ENCODE measurements around the gene BCL2. TPM values are rescaled to one million over a fixed set of nuclear protein-coding genes. Genes with fewer than 3 reads are reported as not detected.
"Not testable (repeated sequence)": the region's sequence is repeated elsewhere in the genome, so short reads cannot be mapped to it uniquely, and the experiment has no call there.

Gene BCL2
- total RNA-seq: 100 to 1,000 TPM; 102 to 109 TPM

GRCh38 chr18:63319383-63320122 is at the start of gene BCL2:
Gene BCL2, minus strand, starts transcription at chr18:63319769.
- no peak for DNase-seq

DNA sequence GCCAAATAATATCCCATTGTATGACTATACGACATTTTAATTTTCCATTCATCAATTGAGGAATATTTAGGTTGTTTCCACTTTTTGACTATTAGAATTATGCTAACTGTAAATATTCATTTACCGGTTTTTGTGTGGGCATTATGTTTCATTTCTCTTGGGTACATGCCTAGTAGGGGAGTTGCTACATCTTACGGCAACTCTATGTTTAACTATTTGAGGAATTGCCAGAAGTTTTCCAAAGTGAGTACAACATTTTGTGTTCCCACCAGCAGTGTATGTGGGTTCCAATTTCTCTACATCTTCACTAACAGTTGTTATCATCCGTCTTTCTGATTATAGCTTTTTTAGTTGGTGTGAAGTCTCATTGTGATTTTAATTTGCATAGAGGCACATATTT is 49.0 kb upstream of the BCL2 start:
- H3K27me3 Mint-ChIP-seq: no peaks in the 10 kb centered on the region
- H3K36me3 Mint-ChIP-seq (ENCODE audit: low read depth): peaks cover 23% of the 10 kb centered on the region
- POLR2A ChIA-PET: interaction anchor here (1.0 to 2.1 kb wide), 4 partner anchors 13 to 54 kb away, joined by 3 to 10 read pairs (median 7); partner anchors contain the start of gene VPS4B

More at GRCh38 chr18:63319383-63320122, at the start of gene BCL2:
- H3K27me3 Mint-ChIP-seq: no peaks in the 10 kb centered on the region
- H3K4me3 Mint-ChIP-seq: peak within 1 kb of the TSS; percentile 92
- ChIA-PET POLR2A (interaction anchor here (0.6 to 4.2 kb wide), 19 partner anchors 9 to 185 kb away, joined by 3 to 112 read pairs (median 16); partner anchors contain the start of gene VPS4B), CTCF (interaction anchor here (0.6 to 3.7 kb wide), 22 partner anchors 19 to 302 kb away, joined by 3 to 58 read pairs (median 13); no protein-coding TSS in a partner anchor)
- peak within 1 kb of the TSS; percentile 92 for H3K27ac Mint-ChIP-seq
- peaks cover 48% of the 10 kb centered on the region for H3K36me3 Mint-ChIP-seq (ENCODE audit: low read depth)
- no peaks in the 10 kb centered on the region for H3K9me3 Mint-ChIP-seq
- H3K4me1 Mint-ChIP-seq: peaks cover 32% of the 10 kb centered on the region

GRCh38 chr18:63367053-63367953 is 47.7 kb upstream of the BCL2 start, which contains the start of gene KDSR:
Gene KDSR, minus strand, starts transcription at chr18:63367206. Its CDS starts 88 bp downstream, at chr18:63367118.
- CTCF ChIA-PET: interaction anchor here (0.6 to 1.0 kb wide), 2 partner anchors 45 to 351 kb away, joined by 3 read pairs; no protein-coding TSS in a partner anchor
- peak; percentile 87 for DNase-seq
- POLR2A ChIA-PET: interaction anchor here (0.6 to 2.1 kb wide), 8 partner anchors 11 to 164 kb away, joined by 3 to 10 read pairs (median 4); partner anchors contain the start of gene VPS4B
- Mint-ChIP-seq H3K27me3 (no peaks in the 10 kb centered on the region), H3K4me3 (peak within 1 kb of the TSS; percentile 92), H3K36me3 (ENCODE audit: low read depth) (peaks cover 32% of the 10 kb centered on the region), H3K9me3 (peaks cover 20% of the 10 kb centered on the region), H3K27ac (peak within 1 kb of the TSS; percentile 77), H3K4me1 (peaks cover 48% of the 10 kb centered on the region)

More for the DNA sequence above, 49.0 kb upstream of the BCL2 start:
- peaks cover 39% of the 10 kb centered on the region for H3K4me1 Mint-ChIP-seq
- no peak for DNase-seq
- peak overlapping the region; percentile 92 for H3K4me3 Mint-ChIP-seq
- CTCF ChIA-PET: interaction anchor here (1.0 kb wide), 1 partner anchor 352 kb away, joined by 3 read pairs; no protein-coding TSS in a partner anchor
- H3K27ac Mint-ChIP-seq: no peak overlapping the region
- H3K9me3 Mint-ChIP-seq: peaks cover 20% of the 10 kb centered on the region

GRCh38 chr18:63366213-63367052 is 46.9 kb upstream of the BCL2 start:
- Mint-ChIP-seq H3K27me3 (no peaks in the 10 kb centered on the region), H3K9me3 (peaks cover 20% of the 10 kb centered on the region), H3K4me3 (peak overlapping the region; percentile 92), H3K4me1 (peaks cover 52% of the 10 kb centered on the region), H3K27ac (peak overlapping the region; percentile 76), H3K36me3 (ENCODE audit: low read depth) (peaks cover 37% of the 10 kb centered on the region)
- ChIA-PET CTCF (interaction anchor here (0.7 to 2.1 kb wide), 9 partner anchors 26 to 75 kb away, joined by 3 to 15 read pairs (median 4); no protein-coding TSS in a partner anchor), POLR2A (interaction anchor here (0.8 to 3.7 kb wide), 23 partner anchors 9 to 861 kb away, joined by 3 to 49 read pairs (median 3); partner anchors contain the start of gene VPS4B)
- peak; percentile 80 for DNase-seq

DNA sequence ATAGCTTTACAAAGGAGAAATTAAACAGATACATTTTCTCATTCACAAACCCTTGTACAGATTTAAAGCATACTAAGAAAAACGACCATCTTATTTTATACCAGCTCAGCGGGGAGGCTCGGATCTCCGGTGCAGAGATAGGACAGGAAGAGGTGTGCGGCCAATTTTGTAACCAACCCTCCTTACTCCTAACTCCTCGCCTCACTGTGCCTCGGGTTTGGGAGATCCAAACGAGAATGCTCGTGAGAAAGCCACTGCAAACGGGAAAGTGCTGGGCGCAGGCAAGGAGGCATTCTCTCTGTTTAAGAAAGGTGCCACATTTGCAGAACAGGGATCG is 46.3 kb upstream of the BCL2 start:
- peak overlapping the region; percentile 92 for H3K4me3 Mint-ChIP-seq
- peak overlapping the region; percentile 76 for H3K27ac Mint-ChIP-seq
- peak; percentile 33 for DNase-seq
- ChIA-PET POLR2A (interaction anchor here (0.8 to 3.7 kb wide), 21 partner anchors 9 to 861 kb away, joined by 3 to 49 read pairs (median 3); partner anchors contain the start of gene VPS4B), CTCF (interaction anchor here (0.7 to 2.1 kb wide), 10 partner anchors 11 to 75 kb away, joined by 3 to 15 read pairs (median 4); no protein-coding TSS in a partner anchor)
- no peaks in the 10 kb centered on the region for H3K27me3 Mint-ChIP-seq
- peaks cover 52% of the 10 kb centered on the region for H3K4me1 Mint-ChIP-seq
- H3K36me3 Mint-ChIP-seq (ENCODE audit: low read depth): peaks cover 37% of the 10 kb centered on the region
- H3K9me3 Mint-ChIP-seq: peaks cover 20% of the 10 kb centered on the region

- Mint-ChIP-seq H3K36me3 (ENCODE audit: low read depth) (peaks cover 43% of the 10 kb centered on the region), H3K4me3 (peak overlapping the region; percentile 0), H3K4me1 (peaks cover 51% of the 10 kb centered on the region), H3K27ac (peak overlapping the region; percentile 6), H3K27me3 (no peaks in the 10 kb centered on the region), H3K9me3 (peaks cover 11% of the 10 kb centered on the region)
- DNase-seq: peak; percentile 65
- CTCF ChIA-PET: interaction anchor here (0.7 to 1.5 kb wide), 5 partner anchors 14 to 154 kb away, joined by 3 to 9 read pairs (median 4); no protein-coding TSS in a partner anchor
- POLR2A ChIA-PET: interaction anchor here (0.7 to 3.7 kb wide), 11 partner anchors 9 to 209 kb away, joined by 3 to 49 read pairs (median 3); partner anchors contain the start of gene VPS4B
Observed at GRCh38 chr18:63363951-63364350, 44.4 kb upstream of the BCL2 start.

- not testable (repeated sequence) for H3K9me3 Mint-ChIP-seq, H3K27me3 Mint-ChIP-seq, H3K4me3 Mint-ChIP-seq, DNase-seq
- CTCF ChIA-PET: interaction anchor here (0.7 to 1.5 kb wide), 3 partner anchors 46 to 76 kb away, joined by 3 to 9 read pairs (median 4); no protein-coding TSS in a partner anchor
- Mint-ChIP-seq H3K36me3 (ENCODE audit: low read depth) (peaks cover 38% of the 10 kb centered on the region), H3K27ac (peak overlapping the region; percentile 6), H3K4me1 (peaks cover 46% of the 10 kb centered on the region)
- POLR2A ChIA-PET: interaction anchor here (0.7 to 3.7 kb wide), 10 partner anchors 9 to 208 kb away, joined by 3 to 49 read pairs (median 3); partner anchors contain the start of gene VPS4B
Observed at GRCh38 chr18:63363420-63363819, 43.9 kb upstream of the BCL2 start.

DNA sequence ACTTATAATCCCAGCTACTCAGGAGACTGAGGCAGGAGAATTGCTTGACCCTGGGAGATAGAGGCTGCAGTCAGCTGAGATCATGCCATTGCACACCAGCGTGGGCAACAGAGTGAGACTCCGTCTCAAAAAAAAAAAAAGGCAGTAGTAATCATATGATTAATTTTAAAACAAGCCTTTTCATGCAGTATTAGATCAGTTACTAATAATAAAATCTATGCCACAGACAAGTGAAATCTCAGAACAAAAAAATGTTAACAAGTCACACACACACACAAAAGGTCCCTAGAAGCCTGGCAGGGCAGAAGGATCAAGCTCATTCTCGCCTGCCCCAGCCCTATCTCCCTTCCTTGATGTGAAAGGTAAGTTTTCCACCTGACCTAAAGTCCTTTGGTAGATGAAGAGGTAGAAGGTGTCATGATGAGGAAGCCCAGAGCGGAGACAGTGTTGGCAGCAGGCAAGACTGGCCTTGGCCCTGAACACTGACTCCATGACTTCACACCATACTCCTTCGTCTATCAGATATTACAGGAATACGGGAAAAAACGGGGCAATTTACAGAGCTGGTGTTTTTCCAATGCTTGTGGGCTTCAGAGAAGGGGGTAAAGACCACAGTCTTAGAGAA is 36.8 kb upstream of the BCL2 start:
- ChIA-PET CTCF (interaction anchor here (0.9 to 1.7 kb wide), 3 partner anchors 15 to 83 kb away, joined by 3 to 5 read pairs (median 3); no protein-coding TSS in a partner anchor), POLR2A (interaction anchor here (0.9 to 1.4 kb wide), 2 partner anchors 8 to 9 kb away, joined by 4 read pairs; no protein-coding TSS in a partner anchor)
- H3K9me3 Mint-ChIP-seq: no peaks in the 10 kb centered on the region
- H3K4me1 Mint-ChIP-seq: no peaks in the 10 kb centered on the region
- H3K4me3 Mint-ChIP-seq: no peak overlapping the region
- peaks cover 54% of the 10 kb centered on the region for H3K36me3 Mint-ChIP-seq (ENCODE audit: low read depth)
- no peak for DNase-seq
- H3K27me3 Mint-ChIP-seq: no peaks in the 10 kb centered on the region
- H3K27ac Mint-ChIP-seq: no peak overlapping the region

GRCh38 chr18:63350230-63350629 is 30.7 kb upstream of the BCL2 start:
- H3K4me3 Mint-ChIP-seq: no peak overlapping the region
- POLR2A ChIA-PET: interaction anchor here (0.9 to 1.2 kb wide), 2 partner anchors 14 to 72 kb away, joined by 3 read pairs; partner anchors contain the start of gene VPS4B
- DNase-seq: no peak
- H3K36me3 Mint-ChIP-seq (ENCODE audit: low read depth): peaks cover 49% of the 10 kb centered on the region
- no peaks in the 10 kb centered on the region for H3K4me1 Mint-ChIP-seq
- no peaks in the 10 kb centered on the region for H3K27me3 Mint-ChIP-seq
- no peak overlapping the region for H3K27ac Mint-ChIP-seq
- H3K9me3 Mint-ChIP-seq: no peaks in the 10 kb centered on the region
- CTCF ChIA-PET: interaction anchor here (1.0 to 2.1 kb wide), 2 partner anchors 10 to 14 kb away, joined by 4 to 9 read pairs; no protein-coding TSS in a partner anchor

GRCh38 chr18:63348508-63349136 is 29.1 kb upstream of the BCL2 start:
- CTCF ChIA-PET: interaction anchor here (1.0 kb wide), 1 partner anchor 90 kb away, joined by 5 read pairs; no protein-coding TSS in a partner anchor

More at GRCh38 chr18:63348508-63349136, 29.1 kb upstream of the BCL2 start:
- no peaks in the 10 kb centered on the region for H3K4me1 Mint-ChIP-seq
- no peaks in the 10 kb centered on the region for H3K27me3 Mint-ChIP-seq
- H3K4me3 Mint-ChIP-seq: no peak overlapping the region
- POLR2A ChIA-PET: interaction anchor here (0.8 to 1.3 kb wide), 3 partner anchors 8 to 73 kb away, joined by 3 to 4 read pairs (median 3); partner anchors contain the start of gene VPS4B
- no peak for DNase-seq
- peaks cover 51% of the 10 kb centered on the region for H3K36me3 Mint-ChIP-seq (ENCODE audit: low read depth)
- no peaks in the 10 kb centered on the region for H3K9me3 Mint-ChIP-seq
- no peak overlapping the region for H3K27ac Mint-ChIP-seq

Measured in activated CD4-positive, alpha-beta memory T cell treated with anti-CD3 and anti-CD28 coated beads, Interleukin-2, amount 10 ng/mL, durations not matched to agents 7 days and 5 days (primary cell).